AG09319 (cell line): Measurements from ENCODE around the gene RARRES2.
"Not testable (repeated sequence)": the region's sequence is repeated elsewhere in the genome, so short reads cannot be mapped to it uniquely, and the experiment has no call there.

ENCODE experiments used
- DNase-seq: peaks from one replicate; pipeline ENCODE4 v3.0.0-alpha.2; 2010; ENCODE audit warnings: low read depth; ENCODE audit errors: extremely low read depth
- TF ChIP-seq, protein P1 (sequence below): IDR thresholded peaks from 2 replicates; pipeline ENCODE4 v1.5.1; 2011; ENCODE audit warnings: low read depth, mild to moderate bottlenecking, inconsistent platforms, low read length, moderate library complexity

Gene RARRES2

DNA sequence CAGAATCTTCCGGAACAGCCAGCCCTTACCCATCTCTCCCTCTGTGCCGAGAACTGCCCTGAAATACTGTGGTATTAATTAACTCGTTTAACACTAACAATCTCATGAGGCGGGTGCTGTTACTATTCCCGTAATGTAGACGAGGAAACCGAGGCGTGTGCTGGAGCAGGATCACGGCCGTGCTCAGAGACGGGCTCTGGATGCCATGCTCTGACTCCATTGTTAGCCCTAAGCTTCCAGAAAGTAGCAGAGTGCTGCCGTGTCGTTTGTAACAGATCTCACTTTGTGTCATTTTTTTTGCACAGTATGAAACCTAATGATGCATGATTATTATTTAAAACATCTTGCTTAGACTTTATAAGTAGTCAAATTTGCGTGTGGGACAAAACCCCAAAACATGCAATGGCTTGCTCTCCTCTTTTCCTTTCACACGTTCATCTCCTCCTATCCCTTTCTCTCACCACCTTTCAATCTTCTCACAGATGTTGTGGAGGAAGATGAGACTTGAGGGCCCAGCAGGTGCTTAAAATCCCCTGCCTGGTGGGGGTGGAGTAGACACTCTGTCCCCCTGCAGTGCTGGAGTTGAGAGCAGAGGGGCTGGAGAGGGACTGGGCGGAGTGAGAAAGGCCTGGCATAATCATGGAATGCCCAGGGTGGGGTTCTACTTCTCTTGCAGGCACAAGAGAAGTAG lies 17.6 kb downstream of the RARRES2 start:
- no peak for DNase-seq
- TF ChIP-seq, protein P1, sequence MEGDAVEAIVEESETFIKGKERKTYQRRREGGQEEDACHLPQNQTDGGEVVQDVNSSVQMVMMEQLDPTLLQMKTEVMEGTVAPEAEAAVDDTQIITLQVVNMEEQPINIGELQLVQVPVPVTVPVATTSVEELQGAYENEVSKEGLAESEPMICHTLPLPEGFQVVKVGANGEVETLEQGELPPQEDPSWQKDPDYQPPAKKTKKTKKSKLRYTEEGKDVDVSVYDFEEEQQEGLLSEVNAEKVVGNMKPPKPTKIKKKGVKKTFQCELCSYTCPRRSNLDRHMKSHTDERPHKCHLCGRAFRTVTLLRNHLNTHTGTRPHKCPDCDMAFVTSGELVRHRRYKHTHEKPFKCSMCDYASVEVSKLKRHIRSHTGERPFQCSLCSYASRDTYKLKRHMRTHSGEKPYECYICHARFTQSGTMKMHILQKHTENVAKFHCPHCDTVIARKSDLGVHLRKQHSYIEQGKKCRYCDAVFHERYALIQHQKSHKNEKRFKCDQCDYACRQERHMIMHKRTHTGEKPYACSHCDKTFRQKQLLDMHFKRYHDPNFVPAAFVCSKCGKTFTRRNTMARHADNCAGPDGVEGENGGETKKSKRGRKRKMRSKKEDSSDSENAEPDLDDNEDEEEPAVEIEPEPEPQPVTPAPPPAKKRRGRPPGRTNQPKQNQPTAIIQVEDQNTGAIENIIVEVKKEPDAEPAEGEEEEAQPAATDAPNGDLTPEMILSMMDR: no peak

DNA sequence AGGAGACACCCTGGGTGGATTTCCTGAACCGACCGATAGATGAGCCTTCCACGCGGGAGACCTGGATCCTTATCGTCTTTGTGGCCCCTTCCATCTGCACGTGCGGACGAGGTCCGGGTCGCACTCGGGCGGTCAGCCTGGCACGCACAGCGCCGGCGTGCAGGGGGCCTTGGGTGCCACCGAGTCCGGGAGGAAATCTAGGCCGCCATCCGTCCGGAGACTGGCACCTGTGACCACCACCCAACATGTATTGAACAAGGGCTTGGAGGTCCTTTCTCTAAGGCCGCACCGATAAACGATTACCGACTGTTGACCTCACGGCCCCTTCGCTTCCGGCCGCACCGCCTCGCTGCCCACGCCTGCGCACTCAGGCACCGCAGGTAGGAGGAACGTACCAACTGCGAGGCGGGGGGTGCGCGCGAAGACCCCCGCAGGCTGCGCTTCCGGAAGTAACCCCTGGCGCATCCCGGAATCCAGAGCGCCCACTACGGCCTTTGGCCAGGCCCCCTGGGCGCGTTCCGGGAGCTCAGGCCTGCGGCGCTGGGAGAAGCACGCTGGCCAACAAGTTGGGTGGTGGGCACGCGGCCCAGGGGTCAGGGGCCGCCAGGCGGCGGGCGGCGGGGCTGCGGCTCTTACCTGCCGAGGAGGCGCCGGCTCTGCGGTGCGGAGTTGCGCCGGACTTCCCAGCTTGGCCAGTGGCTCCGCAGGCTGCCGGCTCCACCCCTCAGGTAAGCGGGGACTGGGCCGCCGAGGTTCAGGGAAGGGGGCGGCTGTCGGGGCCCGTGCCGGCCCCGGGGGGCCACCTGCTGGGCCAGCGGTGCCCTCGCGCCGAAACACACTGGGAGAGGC lies 18.4 kb downstream of the RARRES2 start, which contains the start of the genes ACTR3C and LRRC61:
Gene ACTR3C (minus strand): TSS at position 713 of the 849 bp plus-strand sequence. CDS start 28,249 bp downstream, outside the sequence.
Gene LRRC61 (plus strand): TSS at position 523 of the 849 bp plus-strand sequence. CDS start 13,507 bp downstream, outside the sequence.
- TF ChIP-seq, protein P1: no peak
- DNase-seq: no peak

GRCh38 chr7:150322114-150322832 lies 19.2 kb downstream of the RARRES2 start:
- DNase-seq: no peak
- TF ChIP-seq, protein P1: no peak

DNA sequence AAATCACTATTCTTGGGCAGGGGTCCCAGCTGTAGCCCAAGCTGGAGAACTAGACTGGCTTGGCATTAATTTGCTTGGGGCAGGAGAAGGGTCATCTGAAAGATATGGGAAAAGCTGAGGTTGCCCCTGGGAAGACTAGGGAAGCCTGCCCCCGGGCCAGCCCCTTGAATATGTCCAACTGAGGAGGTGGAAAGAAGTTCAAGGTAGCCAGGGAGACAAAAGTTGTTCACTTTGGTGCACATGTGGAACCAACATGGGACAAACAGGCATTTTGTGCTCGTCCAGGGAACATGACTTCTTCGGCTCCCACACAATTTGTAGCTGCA lies 19.7 kb downstream of the RARRES2 start:
- TF ChIP-seq, protein P1: no peak
- DNase-seq: no peak

GRCh38 chr7:150317748-150318444 lies 23.5 kb downstream of the RARRES2 start:
- no peak for DNase-seq

GRCh38 chr7:150316987-150317386 lies 24.4 kb downstream of the RARRES2 start:
- DNase-seq: not testable (repeated sequence)

More at GRCh38 chr7:150317748-150318444, 23.5 kb downstream of the RARRES2 start:
- TF ChIP-seq, protein P1: no peak

GRCh38 chr7:150314639-150315239 lies 26.7 kb downstream of the RARRES2 start:
- no peak for DNase-seq
- TF ChIP-seq, protein P1: no peak
